Spleen (tissue), 7 donors: Measurements from ENCODE around the gene SLC16A10.

Experiments
- CTCF ChIP-seq, 11 experiments: fragments of 200-600 bp in 7 of 11; fragments of 450-650 bp in 4 of 11; sonication (generic) in 4 of 11; IDR thresholded peaks in 8 of 11; conservative IDR thresholded peaks in 3 of 11; 1 replicate in 7 of 11; 2 replicates in 4 of 11; pipeline versions ENCODE4 v1.4.0 to v1.8.0; 2016 to 2021; ENCODE audit warnings: antibody characterized with exemption in 11 of 11, inconsistent platforms in 4 of 11, mild to moderate bottlenecking in 1 of 11
- POLR2A ChIP-seq, 3 donors: fragments of 450-650 bp; IDR thresholded peaks; one replicate each; pipeline ENCODE4 v1.5.1; 2017; ENCODE audit warnings: antibody characterized with exemption in 3 of 3, mild to moderate bottlenecking in 1 of 3
- POLR2AphosphoS5 ChIP-seq, 3 donors: sonication (generic); formaldehyde crosslinking; IDR thresholded peaks; one replicate each; pipeline ENCODE4 v1.5.1; 2017; ENCODE audit warnings: antibody characterized with exemption in 3 of 3
- donor health status: DM: no; HTN: no; CAD: no; lungs with moderate emphysema.
- donor health status: DM: no; HTN: no; CAD: no.
- donor health status: DM: no; HTN: no; CAD: no.

- TF ChIP-seq CTCF (IDR thresholded peaks at IDR 0.05 in 8 of 11, conservative IDR thresholded peaks at IDR 0.05 in 3 of 11) (no peak), POLR2A (IDR thresholded peaks at IDR 0.05) (no peak), POLR2AphosphoS5 (IDR thresholded peaks at IDR 0.05) (no peak)
Observed at GRCh38 chr6:111260570-111261298, 173.4 kb downstream of the SLC16A10 start.
